Activated CD8-positive, alpha-beta T cell treated with anti-CD3 and anti-CD28 coated beads for 36 hours (primary cell): Measurements from ENCODE around the gene TMEM191C. TPM values are rescaled to one million over a fixed set of nuclear protein-coding genes. Genes with fewer than 3 reads are reported as not detected.
"Not testable (repeated sequence)": the region's sequence is repeated elsewhere in the genome, so short reads cannot be mapped to it uniquely, and the experiment has no call there.

Experiments used
- ATAC-seq: fragments of 200-7000 bp; cut with Tn5 transposase; one replicate; pipeline ENCODE4 v1.10.0; 2021; ENCODE audit warnings: mild to moderate bottlenecking, moderate library complexity
- CTCF ChIA-PET: fragments of 350-600 bp; sonication (Branson Sonifier 250); formaldehyde crosslinking; loops from one replicate; lab custom pipeline; 2021; ENCODE audit warnings: antibody characterized with exemption; lab: Charles Lee
- POLR2A ChIA-PET: fragments of 350-600 bp; sonication (Branson Sonifier 250); formaldehyde crosslinking; loops from one replicate; lab custom pipeline; 2021; ENCODE audit warnings: antibody characterized with exemption; lab: Charles Lee
- DNase-seq: peaks from one replicate; pipeline ENCODE4 v3.0.0-alpha.2; 2020
- H3K27ac Mint-ChIP-seq: one replicate; pipeline ENCODE4 v1.8.0; 2021; ENCODE audit warnings: mild to moderate bottlenecking, mixed read lengths
- H3K27me3 Mint-ChIP-seq: one replicate; pipeline ENCODE4 v1.8.0; 2021; ENCODE audit warnings: mixed read lengths
- H3K36me3 Mint-ChIP-seq: one replicate; pipeline ENCODE4 v1.8.0; 2021; ENCODE audit warnings: low read depth, mixed read lengths
- H3K4me1 Mint-ChIP-seq: one replicate; pipeline ENCODE4 v1.8.0; 2021; ENCODE audit warnings: low read depth, mixed read lengths
- H3K4me3 Mint-ChIP-seq: one replicate; pipeline ENCODE4 v1.8.0; 2021; ENCODE audit warnings: mild to moderate bottlenecking, moderate library complexity, mixed read lengths
- H3K9me3 Mint-ChIP-seq: one replicate; pipeline ENCODE4 v1.8.0; 2021; ENCODE audit warnings: mixed read lengths
- intact Hi-C: fragments of 100-400 bp; cut with micrococcal nuclease; formaldehyde crosslinking; loops from one replicate; pipeline ENCODE4 v1.10.0; 2022
- total RNA-seq, 2 experiments: library from RNA; stranded (reverse); gene quantifications; one replicate each; pipeline ENCODE4 v1.2.3, GENCODE V29; 2021

Gene TMEM191C
- total RNA-seq, 2 experiments from 2014 or later, result 1.7 to 2.7 TPM

GRCh38 chr22:21499623-21500506 lies 32.7 kb downstream of the TMEM191C start:
- H3K36me3 Mint-ChIP-seq, DNase-seq, H3K4me1 Mint-ChIP-seq, POLR2A ChIA-PET, H3K9me3 Mint-ChIP-seq, H3K27me3 Mint-ChIP-seq, H3K4me3 Mint-ChIP-seq, intact Hi-C loops, CTCF ChIA-PET, H3K27ac Mint-ChIP-seq: not testable (repeated sequence)
- peak; percentile 96 for ATAC-seq

GRCh38 chr22:21510397-21510796 lies 43.2 kb downstream of the TMEM191C start:
- H3K4me3 Mint-ChIP-seq, POLR2A ChIA-PET, H3K9me3 Mint-ChIP-seq, DNase-seq, H3K27me3 Mint-ChIP-seq, H3K4me1 Mint-ChIP-seq, H3K27ac Mint-ChIP-seq, H3K36me3 Mint-ChIP-seq, CTCF ChIA-PET, ATAC-seq, intact Hi-C loops: not testable (repeated sequence)

GRCh38 chr22:21512022-21512421 lies 44.8 kb downstream of the TMEM191C start:
- H3K27me3 Mint-ChIP-seq, H3K27ac Mint-ChIP-seq, CTCF ChIA-PET, H3K36me3 Mint-ChIP-seq, H3K9me3 Mint-ChIP-seq, H3K4me1 Mint-ChIP-seq, intact Hi-C loops, DNase-seq, ATAC-seq, H3K4me3 Mint-ChIP-seq, POLR2A ChIA-PET: not testable (repeated sequence)

- H3K9me3 Mint-ChIP-seq, intact Hi-C loops, POLR2A ChIA-PET, H3K4me3 Mint-ChIP-seq, H3K27me3 Mint-ChIP-seq, H3K4me1 Mint-ChIP-seq, H3K36me3 Mint-ChIP-seq, DNase-seq, CTCF ChIA-PET, H3K27ac Mint-ChIP-seq: not testable (repeated sequence)
- ATAC-seq, result peak; percentile 76
These were observed 46.9 kb downstream of the TMEM191C start for GRCh38 chr22:21514117-21514516.

- H3K4me3 Mint-ChIP-seq, intact Hi-C loops, POLR2A ChIA-PET, H3K27me3 Mint-ChIP-seq, ATAC-seq, DNase-seq, H3K9me3 Mint-ChIP-seq, H3K4me1 Mint-ChIP-seq, H3K36me3 Mint-ChIP-seq, H3K27ac Mint-ChIP-seq, CTCF ChIA-PET: not testable (repeated sequence)
These were observed 48.0 kb downstream of the TMEM191C start for GRCh38 chr22:21515234-21515633.

- DNase-seq, CTCF ChIA-PET, H3K4me3 Mint-ChIP-seq, H3K9me3 Mint-ChIP-seq, H3K27me3 Mint-ChIP-seq, ATAC-seq, intact Hi-C loops, POLR2A ChIA-PET, H3K27ac Mint-ChIP-seq, H3K4me1 Mint-ChIP-seq, H3K36me3 Mint-ChIP-seq: not testable (repeated sequence)
These were observed 49.3 kb downstream of the TMEM191C start for GRCh38 chr22:21516522-21516921.

GRCh38 chr22:21516970-21517764 lies 50.0 kb downstream of the TMEM191C start:
- CTCF ChIA-PET, DNase-seq, H3K36me3 Mint-ChIP-seq, POLR2A ChIA-PET, H3K27me3 Mint-ChIP-seq, H3K27ac Mint-ChIP-seq, H3K9me3 Mint-ChIP-seq, H3K4me1 Mint-ChIP-seq, H3K4me3 Mint-ChIP-seq, intact Hi-C loops: not testable (repeated sequence)
- ATAC-seq, result peak; percentile 88

Other genes starting within 250 kb of the TMEM191C start
- gene RIMBP3B, start 83.6 kb upstream of the TMEM191C start, total RNA-seq, result under 1 TPM; 0.16 to 0.29 TPM
- 1 to 10 TPM; 3.8 to 4.1 TPM for gene HIC2, start 50.0 kb upstream of the TMEM191C start, total RNA-seq
- under 1 TPM in 1 of 2 experiments, not detected in 1; 0.20 TPM for gene RIMBP3C, start 84.1 kb downstream of the TMEM191C start, total RNA-seq
- 10 to 100 TPM; 50.3 to 54.9 TPM for gene UBE2L3, start 100.3 kb downstream of the TMEM191C start, total RNA-seq
- 10 to 100 TPM; 60.1 to 64.9 TPM for gene YDJC, start 162.6 kb downstream of the TMEM191C start, total RNA-seq
- gene CCDC116, start 165.4 kb downstream of the TMEM191C start, total RNA-seq, result under 1 TPM in 1 of 2 experiments, not detected in 1; 0.45 TPM
- 10 to 100 TPM; 38.6 to 41.3 TPM for gene SDF2L1, start 174.9 kb downstream of the TMEM191C start, total RNA-seq
- 10 to 100 TPM; 41.5 to 42.5 TPM for gene PPIL2, start 198.6 kb downstream of the TMEM191C start, total RNA-seq